ENCODE measurements around the gene NECAB3.

The NECAB3 gene

GRCh38 chr20:33664762-33665144 is 9.5 kb downstream of the NECAB3 start:
- H2AFZ ChIP-seq (ENCODE audit: low read depth, low read length, severe bottlenecking), result no peak overlapping the region
- no peak overlapping the region for H3K4me3 ChIP-seq (ENCODE audit: insufficient read depth, low read length, poor library complexity, severe bottlenecking)
- no peaks in the 10 kb centered on the region for H3K27me3 ChIP-seq (ENCODE audit: low read length)
- no peaks in the 10 kb centered on the region for H4K20me1 ChIP-seq (ENCODE audit: low read depth, low read length)
- H3K4me2 ChIP-seq (ENCODE audit: low read depth, low read length, poor library complexity, severe bottlenecking), result peak overlapping the region; percentile 90
- peak overlapping the region; percentile 86 for H3K9ac ChIP-seq (ENCODE audit: low read length)
- no peak for TF ChIP-seq EZH2phosphoT487 (conservative IDR thresholded peaks at IDR 0.05; ENCODE audit: low read length)
- no peak for TF ChIP-seq CTCF (IDR thresholded peaks at IDR 0.05; ENCODE audit: insufficient read depth, low read length, poor library complexity, severe bottlenecking)
- H3K9me2 ChIP-seq (replicated peaks; ENCODE audit: insufficient read depth, low read length), result no peaks in the 10 kb centered on the region
- H3K36me3 ChIP-seq (ENCODE audit: low read length), result 0 out of 2 replicates have a peak, but pooled peaks cover 3% of the 10 kb centered on the region
- peaks cover 34% of the 10 kb centered on the region for H3F3A ChIP-seq (ENCODE audit: insufficient read depth)
- H3K27ac ChIP-seq (ENCODE audit: low read depth, low read length), result peak overlapping the region; percentile 75
- no peaks in the 10 kb centered on the region for H3K9me3 ChIP-seq (ENCODE audit: insufficient read depth, low read length)
- H3K79me2 ChIP-seq (ENCODE audit: insufficient read depth, low read length), result peaks cover 17% of the 10 kb centered on the region; the same call in 1 of the 2 replicates

GRCh38 chr20:33664085-33664761 is 10.0 kb downstream of the NECAB3 start:
- H3K4me2 ChIP-seq (ENCODE audit: low read depth, low read length, poor library complexity, severe bottlenecking), result peak overlapping the region; percentile 90
- no peaks in the 10 kb centered on the region for H3K27me3 ChIP-seq (ENCODE audit: low read length)
- H3K9me2 ChIP-seq (replicated peaks; ENCODE audit: insufficient read depth, low read length), result no peaks in the 10 kb centered on the region
- no peak overlapping the region for H2AFZ ChIP-seq (ENCODE audit: low read depth, low read length, severe bottlenecking)
- no peak for TF ChIP-seq CTCF (IDR thresholded peaks at IDR 0.05; ENCODE audit: insufficient read depth, low read length, poor library complexity, severe bottlenecking)
- no peak for TF ChIP-seq EZH2phosphoT487 (conservative IDR thresholded peaks at IDR 0.05; ENCODE audit: low read length)
- no peaks in the 10 kb centered on the region for H3K9me3 ChIP-seq (ENCODE audit: insufficient read depth, low read length)
- no peaks in the 10 kb centered on the region for H4K20me1 ChIP-seq (ENCODE audit: low read depth, low read length)
- peaks cover 17% of the 10 kb centered on the region; the same call in 1 of the 2 replicates for H3K79me2 ChIP-seq (ENCODE audit: insufficient read depth, low read length)
- H3K27ac ChIP-seq (ENCODE audit: low read depth, low read length), result peak overlapping the region; percentile 75
- H3K36me3 ChIP-seq (ENCODE audit: low read length), result 0 out of 2 replicates have a peak, but pooled peaks cover 3% of the 10 kb centered on the region
- H3K4me3 ChIP-seq (ENCODE audit: insufficient read depth, low read length, poor library complexity, severe bottlenecking), result peak overlapping the region; percentile 77
- peaks cover 29% of the 10 kb centered on the region for H3F3A ChIP-seq (ENCODE audit: insufficient read depth)
- H3K9ac ChIP-seq (ENCODE audit: low read length), result peak overlapping the region; percentile 86

- no peak for TF ChIP-seq CTCF (IDR thresholded peaks at IDR 0.05; ENCODE audit: insufficient read depth, low read length, poor library complexity, severe bottlenecking)
- no peak for TF ChIP-seq EZH2phosphoT487 (conservative IDR thresholded peaks at IDR 0.05; ENCODE audit: low read length)
- H3K4me2 ChIP-seq (ENCODE audit: low read depth, low read length, poor library complexity, severe bottlenecking), result peak overlapping the region; percentile 90
- H3K27ac ChIP-seq (ENCODE audit: low read depth, low read length), result peak overlapping the region; percentile 75
- peak overlapping the region; percentile 77 for H3K4me3 ChIP-seq (ENCODE audit: insufficient read depth, low read length, poor library complexity, severe bottlenecking)
- no peaks in the 10 kb centered on the region for H3K9me3 ChIP-seq (ENCODE audit: insufficient read depth, low read length)
- H2AFZ ChIP-seq (ENCODE audit: low read depth, low read length, severe bottlenecking), result peak overlapping the region; percentile 81
- no peaks in the 10 kb centered on the region for H3K36me3 ChIP-seq (ENCODE audit: low read length)
- H3K9me2 ChIP-seq (replicated peaks; ENCODE audit: insufficient read depth, low read length), result no peaks in the 10 kb centered on the region
- H3K9ac ChIP-seq (ENCODE audit: low read length), result peak overlapping the region; percentile 86
- peaks cover 13% of the 10 kb centered on the region; the same call in 1 of the 2 replicates for H3K79me2 ChIP-seq (ENCODE audit: insufficient read depth, low read length)
- H4K20me1 ChIP-seq (ENCODE audit: low read depth, low read length), result no peaks in the 10 kb centered on the region
- H3F3A ChIP-seq (ENCODE audit: insufficient read depth), result peaks cover 21% of the 10 kb centered on the region
- H3K27me3 ChIP-seq (ENCODE audit: low read length), result no peaks in the 10 kb centered on the region
Observed at GRCh38 chr20:33663161-33664084, 10.8 kb downstream of the NECAB3 start.
